B cell (primary cell): Measurements from ENCODE around the gene ABCA7. TPM values are rescaled to one million over a fixed set of nuclear protein-coding genes. Genes with fewer than 3 reads are reported as not detected.

Source experiments
- ATAC-seq: fragments of 200-7000 bp; cut with Tn5 transposase; one replicate; pipeline ENCODE4 v1.10.0; 2021; ENCODE audit warnings: low read depth, mild to moderate bottlenecking, moderate number of reproducible peaks, moderate library complexity
- CTCF ChIA-PET: fragments of 350-600 bp; sonication (Branson Sonifier 250); formaldehyde crosslinking; loops from one replicate; lab custom pipeline; 2021; ENCODE audit warnings: antibody characterized with exemption, inconsistent platforms; lab: Charles Lee
- POLR2A ChIA-PET: fragments of 350-600 bp; sonication (Branson Sonifier 250); formaldehyde crosslinking; loops from one replicate; lab custom pipeline; 2021; ENCODE audit warnings: antibody characterized with exemption; lab: Charles Lee
- DNase-seq: peaks from one replicate; pipeline ENCODE4 v3.0.0; 2013
- H2AFZ ChIP-seq: 2 replicates; pipeline ENCODE4 v1.6.1; 2012; ENCODE audit warnings: mild to moderate bottlenecking, low read depth, low read length; ENCODE audit not compliant: insufficient read depth, poor library complexity, severe bottlenecking
- H3K27ac ChIP-seq, 2 donors: 1 replicate in 1 of 2; 2 replicates in 1 of 2; pipeline ENCODE4 v1.5.1; 2012 to 2013; ENCODE audit warnings: low read length in 2 of 2, mild to moderate bottlenecking in 2 of 2, moderate library complexity in 1 of 2
- H3K27me3 ChIP-seq, 4 experiments: fragments of 200-600 bp in 1 of 4; sonication (generic) in 1 of 4; replicated peaks in 1 of 4; 1 replicate in 2 of 4; 2 replicates in 2 of 4; pipeline versions ENCODE4 v1.6.1 to v1.7.0; 2013 to 2016; ENCODE audit warnings: low read length in 3 of 4, mild to moderate bottlenecking in 2 of 4, mixed read lengths in 1 of 4, moderate library complexity in 1 of 4; ENCODE audit not compliant: insufficient read depth in 4 of 4, control insufficient read depth in 3 of 4; ENCODE audit errors: control extremely low read depth in 1 of 4
- H3K36me3 ChIP-seq, 2 experiments: replicated peaks in 1 of 2; 1 replicate in 1 of 2; 2 replicates in 1 of 2; pipeline versions ENCODE4 v1.6.1 to v1.7.1; 2013; ENCODE audit warnings: low read length in 1 of 2; ENCODE audit not compliant: insufficient read depth in 2 of 2, control insufficient read depth in 1 of 2; ENCODE audit errors: control extremely low read depth in 1 of 2, extremely low read depth in 1 of 2
- H3K4me1 ChIP-seq, 2 donors: fragments of 200-600 bp in 1 of 2; sonication (generic) in 1 of 2; 1 replicate in 1 of 2; 2 replicates in 1 of 2; pipeline versions ENCODE4 v1.5.1 to v1.6.1; 2013 to 2017; ENCODE audit warnings: low read length in 2 of 2; ENCODE audit not compliant: control insufficient read depth in 2 of 2, insufficient read depth in 2 of 2
- H3K4me2 ChIP-seq: replicated peaks from 2 replicates; pipeline ENCODE3; 2012; ENCODE audit warnings: mild to moderate bottlenecking, low read depth, low read length; ENCODE audit not compliant: poor library complexity, severe bottlenecking
- H3K4me3 ChIP-seq, 5 experiments: fragments of 200-600 bp in 1 of 5; sonication (generic) in 1 of 5; 1 replicate in 3 of 5; 2 replicates in 2 of 5; pipeline versions ENCODE4 v1.5.1 to v1.7.0; 2011 to 2016; ENCODE audit warnings: low read length in 4 of 5, mild to moderate bottlenecking in 4 of 5, low read depth in 2 of 5, control low read depth in 1 of 5, moderate library complexity in 1 of 5; ENCODE audit not compliant: insufficient read depth in 1 of 5; ENCODE audit errors: control extremely low read depth in 1 of 5, extremely low read depth in 1 of 5
- H3K79me2 ChIP-seq: fragments of 200-600 bp; sonication (generic); one replicate; pipeline ENCODE4 v1.6.0; 2016; ENCODE audit warnings: low read length; ENCODE audit not compliant: control insufficient read depth, insufficient read depth
- H3K9ac ChIP-seq: fragments of 200-600 bp; sonication (generic); 2 replicates; pipeline ENCODE4 v1.6.1; 2017; ENCODE audit warnings: mild to moderate bottlenecking, low read length, moderate library complexity
- H3K9me3 ChIP-seq, 3 donors: one replicate each; pipeline versions ENCODE4 v1.6.1 to v1.7.1; 2013; ENCODE audit warnings: low read length in 2 of 3; ENCODE audit not compliant: control insufficient read depth in 2 of 3, insufficient read depth in 1 of 3; ENCODE audit errors: control extremely low read depth in 1 of 3
- H4K20me1 ChIP-seq: 2 replicates; pipeline ENCODE4 v1.6.0; 2012; ENCODE audit warnings: mild to moderate bottlenecking, low read length; ENCODE audit not compliant: insufficient read depth, control insufficient read depth, poor library complexity, severe bottlenecking
- H3K27ac Mint-ChIP-seq: one replicate; pipeline ENCODE4 v1.8.0; 2021; ENCODE audit warnings: mixed read lengths
- H3K27me3 Mint-ChIP-seq: one replicate; pipeline ENCODE4 v1.8.0; 2021; ENCODE audit warnings: mixed read lengths
- H3K4me1 Mint-ChIP-seq: one replicate; pipeline ENCODE4 v1.8.0; 2021; ENCODE audit warnings: mixed read lengths
- H3K4me3 Mint-ChIP-seq: one replicate; pipeline ENCODE4 v1.8.0; 2021; ENCODE audit warnings: mixed read lengths
- H3K9me3 Mint-ChIP-seq: one replicate; pipeline ENCODE4 v1.8.0; 2022; ENCODE audit warnings: mixed read lengths; ENCODE audit not compliant: insufficient read depth
- CTCF ChIP-seq: fragments of 200-600 bp; IDR thresholded peaks from one replicate; pipeline ENCODE4 v1.8.0; 2022; ENCODE audit warnings: antibody characterized with exemption, mild to moderate bottlenecking
- EZH2 ChIP-seq: IDR thresholded peaks from 2 replicates; pipeline ENCODE4 v1.6.1; 2012; ENCODE audit warnings: borderline replicate concordance, low read depth, mild to moderate bottlenecking, moderate library complexity, low read length; ENCODE audit not compliant: insufficient read depth, poor library complexity, severe bottlenecking
- WGBS: methylation state at CpG from one replicate; pipeline ENCODE4 v1.1.5; 2013; ENCODE audit warnings: missing lambda C conversion rate; ENCODE audit not compliant: insufficient coverage; 5-methylcytosine and 5-hydroxymethylcytosine counted together
- intact Hi-C: fragments of 100-400 bp; cut with micrococcal nuclease; formaldehyde crosslinking; loops from one replicate; pipeline ENCODE4 v1.10.0; 2022
- polyA plus RNA-seq: library from polyadenylated mRNA; depleted of rRNA; stranded (reverse); fragments of >200 nt; gene quantifications from 2 replicates; pipeline ENCODE4 v1.2.3, GENCODE V29; 2012
- total RNA-seq, 2 donors: library from RNA; stranded (reverse); fragments of 120-200 nt in 1 of 2; gene quantifications; 1 replicate in 1 of 2; 2 replicates in 1 of 2; pipeline versions ENCODE4 v1.2.3 to v1.2.4, GENCODE V29; 2013 to 2022

The ABCA7 gene
- total and polyA plus RNA-seq, 2 donors (not counting 1 experiment from before 2014, with no cell fraction given): 192 to 281 TPM

- intact Hi-C loops: loop anchor here (1.0 kb wide), 2 partner anchors 17 to 80 kb away; partner anchors contain the start of gene WDR18
- no peak overlapping the region for H3K9ac ChIP-seq
- peak overlapping the region; percentile 72 for H3K4me2 ChIP-seq
- CTCF ChIA-PET: interaction anchor here (0.6 to 1.2 kb wide), 7 partner anchors 13 to 104 kb away, joined by 3 read pairs; partner anchors contain the start of gene ABCA7
- no peak overlapping the region for H3K27ac Mint-ChIP-seq
- peaks cover 0 to 64% (median 32%) of the 10 kb centered on the region in 4 experiments for H3K27me3 ChIP-seq
- no peaks in the 10 kb centered on the region for H3K79me2 ChIP-seq
- H3K9me3 Mint-ChIP-seq: no peaks in the 10 kb centered on the region
- WGBS: 3% methylated on average over 72 of the region's 73 CpGs
- H3K27ac ChIP-seq: no peak overlapping the region
- peaks cover 16% of the 10 kb centered on the region for H3K4me1 Mint-ChIP-seq
- H3K36me3 ChIP-seq: no peaks in the 10 kb centered on the region
- H3K4me3 ChIP-seq: no peak overlapping the region
- no peak for ATAC-seq
- H3K4me1 ChIP-seq: peaks cover 21 to 22% of the 10 kb centered on the region in 2 donors
- peaks cover 14% of the 10 kb centered on the region for H4K20me1 ChIP-seq
- TF ChIP-seq CTCF: no peak
- peak; percentile 37 for TF ChIP-seq EZH2
- peaks cover 0 to 6% (median 0%) of the 10 kb centered on the region in 3 donors for H3K9me3 ChIP-seq
- POLR2A ChIA-PET: interaction anchor here (1.3 kb wide), 1 partner anchor 103 kb away, joined by 3 read pairs; the partner anchor contains the start of gene GPX4
- peaks cover 27% of the 10 kb centered on the region for H3K27me3 Mint-ChIP-seq
- H3K4me3 Mint-ChIP-seq: peak overlapping the region; percentile 59
- DNase-seq: no peak
- no peak overlapping the region for H2AFZ ChIP-seq
Observed at GRCh38 chr19:1000591-1001537, 39.0 kb upstream of the ABCA7 start.
